Heart left ventricle (tissue), 13 donors: ENCODE measurements around the gene F11R.

Experiments used
- POLR2A ChIP-seq, 2 donors: fragments of 450-650 bp; IDR thresholded peaks; one replicate each; pipeline ENCODE4 v1.6.1; 2017; ENCODE audit warnings: antibody characterized with exemption in 2 of 2, mild to moderate bottlenecking in 2 of 2, moderate library complexity in 2 of 2
- TF ChIP-seq, protein P1 (sequence below), 12 donors: fragments of 200-600 bp; sonication (generic) in 4 of 12; IDR thresholded peaks; one replicate each; pipeline versions ENCODE4 v1.5.0 to v1.8.0; 2018 to 2022; ENCODE audit warnings: antibody characterized with exemption in 12 of 12, mild to moderate bottlenecking in 5 of 12
- donor health status: ischemic (EF 13 %, LVEDD 7.1; RV severe dilation, severe dysfunction).
- donor health status: DM: no; HTN: yes; CAD: no.
- donor health status: DM: no; HTN: no; CAD: no.
- donor health status: ischemic (EF 25% LVEDD 6.9; RV normal size, moderate dysfunction).
- donor health status: ischemic (EF 25% LVEDD 5.7; RV mildly dilated, moderate dysfunction).
- donor health status: ischemic (EF 35%, LVEDD 5.7; RV mildly dilated, moderate dysfunction).
- donor health status: nonischemic (EF 11% LVEDD 7.7; RV severe dilation, severe dysfunction).
- donor health status: DM: yes; HTN: yes; CAD: no.
- donor health status: PGD.
- donor health status: ischemic (EF 29% LVEDD 5.4; RV normal size, mild dysfunction).
- donor health status: nonischemic (EF 23%, LVEDD 6.1; RV moderate dilation, normal function).

DNA sequence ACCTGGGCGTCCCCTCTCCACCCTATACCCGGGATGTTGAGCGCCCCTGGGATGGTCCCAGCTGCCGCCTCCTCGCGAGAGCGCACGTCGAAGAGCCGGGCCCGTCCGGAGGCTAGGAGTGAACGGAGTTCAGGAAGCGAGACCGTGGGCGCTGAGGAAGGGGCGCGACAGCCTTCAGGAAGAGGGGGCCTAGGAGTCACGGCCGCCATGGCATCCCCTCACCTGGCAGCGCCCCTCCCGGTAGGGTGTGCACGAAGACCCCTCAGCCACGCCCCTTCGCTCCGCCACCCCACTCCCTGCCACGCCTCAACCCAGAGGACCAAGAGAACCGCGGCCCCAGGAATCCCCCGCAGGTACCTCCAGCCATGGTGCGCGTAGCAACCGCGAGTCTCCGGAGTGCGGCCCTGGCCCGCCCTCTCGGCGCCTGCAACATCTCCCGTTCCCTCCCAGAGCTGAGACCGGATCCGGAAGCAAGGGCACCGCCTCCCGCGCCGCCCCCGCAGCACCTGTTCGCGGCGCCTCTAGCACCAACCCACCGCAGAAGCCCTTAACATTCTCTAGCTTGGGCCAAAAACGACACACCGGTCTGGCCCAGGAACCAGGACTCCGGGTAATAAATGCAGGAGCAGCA is 17.7 kb upstream of the F11R start, which contains the start of gene TSTD1:
- TF ChIP-seq POLR2A (IDR thresholded peaks at IDR 0.05), result no peak
- TF ChIP-seq, protein P1, sequence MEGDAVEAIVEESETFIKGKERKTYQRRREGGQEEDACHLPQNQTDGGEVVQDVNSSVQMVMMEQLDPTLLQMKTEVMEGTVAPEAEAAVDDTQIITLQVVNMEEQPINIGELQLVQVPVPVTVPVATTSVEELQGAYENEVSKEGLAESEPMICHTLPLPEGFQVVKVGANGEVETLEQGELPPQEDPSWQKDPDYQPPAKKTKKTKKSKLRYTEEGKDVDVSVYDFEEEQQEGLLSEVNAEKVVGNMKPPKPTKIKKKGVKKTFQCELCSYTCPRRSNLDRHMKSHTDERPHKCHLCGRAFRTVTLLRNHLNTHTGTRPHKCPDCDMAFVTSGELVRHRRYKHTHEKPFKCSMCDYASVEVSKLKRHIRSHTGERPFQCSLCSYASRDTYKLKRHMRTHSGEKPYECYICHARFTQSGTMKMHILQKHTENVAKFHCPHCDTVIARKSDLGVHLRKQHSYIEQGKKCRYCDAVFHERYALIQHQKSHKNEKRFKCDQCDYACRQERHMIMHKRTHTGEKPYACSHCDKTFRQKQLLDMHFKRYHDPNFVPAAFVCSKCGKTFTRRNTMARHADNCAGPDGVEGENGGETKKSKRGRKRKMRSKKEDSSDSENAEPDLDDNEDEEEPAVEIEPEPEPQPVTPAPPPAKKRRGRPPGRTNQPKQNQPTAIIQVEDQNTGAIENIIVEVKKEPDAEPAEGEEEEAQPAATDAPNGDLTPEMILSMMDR (IDR thresholded peaks at IDR 0.05), result no peak
